GM23248 (cell line): ENCODE measurements around the gene SAMD15. TPM values are rescaled to one million over a fixed set of nuclear protein-coding genes. Genes with fewer than 3 reads are reported as not detected.
A peak's percentile ranks its signal among the peaks of the same experiment; 100 is the strongest.

ENCODE experiments used
- DNase-seq: peaks from one replicate; pipeline ENCODE4 v3.0.0-alpha.2; 2015
- H2AFZ ChIP-seq: fragments of 200-600 bp; sonication (generic); 2 replicates; pipeline ENCODE4 v1.6.1; 2016; ENCODE audit warnings: antibody characterized with exemption
- H3F3A ChIP-seq: fragments of 200-600 bp; sonication (generic); 2 replicates; pipeline ENCODE4 v1.6.1; 2016; ENCODE audit warnings: mild to moderate bottlenecking, antibody characterized with exemption, mixed run types; ENCODE audit not compliant: insufficient read depth
- H3K27ac ChIP-seq: fragments of 200-600 bp; sonication (generic); 2 replicates; pipeline ENCODE4 v1.5.1; 2016; ENCODE audit warnings: mild to moderate bottlenecking
- H3K27me3 ChIP-seq: fragments of 200-600 bp; sonication (generic); replicated peaks from 2 replicates; pipeline ENCODE4 v1.6.1; 2016; ENCODE audit warnings: mild to moderate bottlenecking; ENCODE audit not compliant: insufficient read depth
- H3K36me3 ChIP-seq: fragments of 200-600 bp; sonication (generic); 2 replicates; pipeline ENCODE4 v1.6.1; 2016; ENCODE audit warnings: low read depth, mild to moderate bottlenecking
- H3K4me1 ChIP-seq: fragments of 200-600 bp; sonication (generic); 2 replicates; pipeline ENCODE4 v1.6.1; 2016; ENCODE audit warnings: mild to moderate bottlenecking; ENCODE audit not compliant: insufficient read depth
- H3K4me2 ChIP-seq: fragments of 200-600 bp; sonication (generic); one replicate; pipeline ENCODE4 v1.6.1; 2016; ENCODE audit warnings: mild to moderate bottlenecking; ENCODE audit not compliant: unreplicated experiment
- H3K4me3 ChIP-seq: fragments of 200-600 bp; sonication (generic); 2 replicates; pipeline ENCODE4 v1.5.1; 2016; ENCODE audit warnings: mild to moderate bottlenecking
- H3K79me2 ChIP-seq: fragments of 200-600 bp; sonication (generic); 2 replicates; pipeline ENCODE4 v1.6.1; 2016; ENCODE audit warnings: mild to moderate bottlenecking; ENCODE audit not compliant: insufficient read depth
- H3K9ac ChIP-seq: fragments of 200-600 bp; sonication (generic); 2 replicates; pipeline ENCODE4 v1.6.1; 2016; ENCODE audit warnings: mild to moderate bottlenecking
- H3K9me2 ChIP-seq: fragments of 200-600 bp; sonication (generic); 2 replicates; pipeline ENCODE4 v1.6.1; 2016; ENCODE audit warnings: mixed run types, mild to moderate bottlenecking, moderate library complexity; ENCODE audit not compliant: insufficient read depth
- H3K9me3 ChIP-seq: fragments of 200-600 bp; sonication (generic); one replicate; pipeline ENCODE4 v1.6.1; 2017; ENCODE audit warnings: low read depth
- H4K20me1 ChIP-seq: fragments of 200-600 bp; sonication (generic); 2 replicates; pipeline ENCODE4 v1.6.0; 2016; ENCODE audit not compliant: insufficient read depth
- EZH2 ChIP-seq: fragments of 200-600 bp; sonication (generic); IDR thresholded peaks from 2 replicates; pipeline ENCODE4 v1.6.1; 2018; ENCODE audit warnings: antibody characterized with exemption, mild to moderate bottlenecking; ENCODE audit not compliant: insufficient read depth, poor library complexity, severe bottlenecking
- EZH2phosphoT487 ChIP-seq: fragments of 200-600 bp; sonication (generic); IDR thresholded peaks from 2 replicates; pipeline ENCODE4 v1.6.1; 2018; ENCODE audit warnings: antibody characterized with exemption, moderate library complexity, mild to moderate bottlenecking, low read depth; ENCODE audit not compliant: insufficient read depth
- WGBS, 2 experiments: methylation state at CpG; one replicate each; pipeline ENCODE4 v1.1.6; 2015 to 2017; ENCODE audit warnings: low lambda C conversion rate in 2 of 2, low coverage in 1 of 2; ENCODE audit errors: missing lambda C conversion rate in 2 of 2; 5-methylcytosine and 5-hydroxymethylcytosine counted together
- in situ Hi-C: fragments of 300-500 bp; cut with MboI; formaldehyde crosslinking; loops from 2 replicates; pipeline ENCODE4 v1.15.0; 2020
- polyA plus RNA-seq: library from polyadenylated mRNA; unstranded; fragments of >200 nt; fragmentation: Nextera tagmentation; extraction: Ambion mirVana; gene quantifications from 2 replicates; pipeline ENCODE4 v1.2.1, GENCODE V29; 2016
- total RNA-seq: library from RNA; depleted of rRNA; stranded (reverse); fragments of >200 nt; shearing (Covaris generic); gene quantifications from 2 replicates; pipeline ENCODE4 v1.2.3, GENCODE V29; 2014

Gene SAMD15
- total and polyA plus RNA-seq, 2 experiments from 2014 or later = 0.95 to 1.4 TPM

DNA sequence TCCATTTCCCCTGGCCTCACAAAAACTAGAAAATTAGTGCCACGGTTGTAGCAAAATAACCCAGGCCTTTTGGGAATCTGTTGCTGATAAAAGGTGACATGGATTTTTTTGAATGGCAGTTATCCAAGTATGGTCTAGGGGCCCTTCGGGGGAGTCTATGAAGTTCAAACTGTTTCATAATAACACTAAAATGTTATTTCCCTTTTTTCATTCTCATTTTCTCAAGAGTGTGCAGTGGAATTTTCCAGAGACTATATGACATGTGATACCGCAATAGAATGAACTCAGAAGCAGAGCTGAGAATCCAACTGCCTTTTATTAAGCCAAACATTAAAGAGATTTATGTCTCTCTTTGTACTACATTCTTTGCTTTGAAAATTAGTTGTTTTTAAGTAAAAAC, 29.4 kb upstream of the SAMD15 start:
- 51 to 56% methylated on average over 3 of the region's 3 CpGs for WGBS, 2 experiments
- H3K79me2 ChIP-seq = no peaks in the 10 kb centered on the region
- H3K4me2 ChIP-seq = no peak overlapping the region
- no peak overlapping the region for H2AFZ ChIP-seq
- in situ Hi-C loops = no loop called here
- H3K9me2 ChIP-seq = no peaks in the 10 kb centered on the region
- no peaks in the 10 kb centered on the region for H3K9me3 ChIP-seq
- no peak overlapping the region for H3K9ac ChIP-seq
- H3F3A ChIP-seq = no peaks in the 10 kb centered on the region
- TF ChIP-seq EZH2phosphoT487 (no peak), EZH2 (no peak)
- H3K27me3 ChIP-seq = no peaks in the 10 kb centered on the region
- H3K36me3 ChIP-seq = peaks cover 7% of the 10 kb centered on the region; the same call in 1 of the 2 replicates
- H3K4me3 ChIP-seq = no peak overlapping the region
- H3K27ac ChIP-seq = no peak overlapping the region
- H3K4me1 ChIP-seq = no peaks in the 10 kb centered on the region
- no peak for DNase-seq
- H4K20me1 ChIP-seq = no peaks in the 10 kb centered on the region

DNA sequence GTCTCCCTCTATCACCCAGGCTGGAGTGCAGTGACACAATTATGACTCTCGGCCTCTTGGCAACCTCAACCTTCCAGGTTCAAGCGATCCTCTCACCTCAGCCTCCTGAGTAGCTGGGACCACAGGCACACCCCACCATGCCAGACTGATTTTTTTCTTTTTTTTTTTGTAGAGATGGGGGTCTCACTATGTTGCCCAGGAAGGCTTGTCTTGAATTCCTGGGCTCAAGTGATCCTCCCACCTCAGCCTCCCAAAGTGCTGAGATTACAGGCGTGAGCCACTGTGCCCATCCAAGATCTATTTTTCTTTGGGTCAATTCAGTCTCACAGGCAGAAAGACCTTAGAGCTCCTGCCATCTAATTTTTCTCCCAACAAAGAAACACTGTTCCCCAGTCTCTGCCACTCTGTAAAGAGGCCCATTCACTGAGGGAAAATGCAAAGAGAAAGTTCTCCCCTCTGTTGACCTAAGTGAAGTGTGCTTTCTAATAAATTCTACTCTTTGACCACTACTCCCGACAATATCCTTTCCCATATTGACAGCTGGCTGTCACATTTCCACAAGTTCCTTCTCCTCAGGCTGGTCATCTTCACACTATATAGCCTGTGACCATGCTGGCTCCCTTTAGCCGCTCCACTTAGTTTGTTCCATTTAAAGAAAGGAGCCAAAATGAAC, 23.6 kb upstream of the SAMD15 start:
- H3K9me2 ChIP-seq = no peaks in the 10 kb centered on the region
- H2AFZ ChIP-seq = no peak overlapping the region
- H3K9ac ChIP-seq = no peak overlapping the region
- no peaks in the 10 kb centered on the region for H3K9me3 ChIP-seq
- H3F3A ChIP-seq = no peaks in the 10 kb centered on the region
- no peaks in the 10 kb centered on the region for H3K27me3 ChIP-seq
- peaks cover 7% of the 10 kb centered on the region; the same call in 1 of the 2 replicates for H3K36me3 ChIP-seq
- DNase-seq = no peak
- H3K4me3 ChIP-seq = no peak overlapping the region
- no peaks in the 10 kb centered on the region for H4K20me1 ChIP-seq
- no peaks in the 10 kb centered on the region for H3K79me2 ChIP-seq
- no peaks in the 10 kb centered on the region; the same call in 1 of the 2 replicates for H3K4me1 ChIP-seq
- no peak overlapping the region for H3K27ac ChIP-seq
- H3K4me2 ChIP-seq = no peak overlapping the region
- TF ChIP-seq EZH2phosphoT487 (no peak), EZH2 (no peak)
- in situ Hi-C loops = no loop called here
- WGBS, 2 experiments = 94 to 96% methylated on average over 5 of the region's 5 CpGs

DNA sequence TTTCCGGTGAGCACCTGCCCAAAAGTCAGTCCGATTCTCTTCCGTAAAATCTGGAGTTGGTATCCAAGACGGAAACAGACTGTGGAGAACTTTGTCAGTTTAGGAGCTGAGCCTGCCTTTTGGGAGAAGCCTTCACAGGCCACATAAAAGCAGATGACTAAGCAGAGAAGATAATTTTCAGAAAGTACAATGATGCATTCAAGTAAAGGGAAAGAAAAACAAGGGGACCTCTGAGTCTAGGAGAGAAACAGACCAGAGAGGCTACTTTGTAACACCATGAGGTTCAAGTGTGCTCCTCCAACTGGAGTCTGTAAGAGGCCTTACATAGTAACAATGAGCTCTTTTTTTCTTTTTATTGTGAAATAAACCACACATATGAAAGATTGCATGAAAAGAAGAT, 21.4 kb upstream of the SAMD15 start:
- Histone ChIP-seq H3K4me2 (no peak overlapping the region), H3K4me3 (no peak overlapping the region), H3K79me2 (no peaks in the 10 kb centered on the region), H3K27ac (no peak overlapping the region), H3K36me3 (no peaks in the 10 kb centered on the region), H3K4me1 (no peaks in the 10 kb centered on the region; the same call in 1 of the 2 replicates), H3K9ac (no peak overlapping the region), H3K9me3 (no peaks in the 10 kb centered on the region), H3K27me3 (no peaks in the 10 kb centered on the region), H3F3A (no peaks in the 10 kb centered on the region), H4K20me1 (no peaks in the 10 kb centered on the region), H2AFZ (no peak overlapping the region), H3K9me2 (no peaks in the 10 kb centered on the region)
- 97 to 98% methylated on average over 4 of the region's 4 CpGs for WGBS, 2 experiments
- TF ChIP-seq EZH2 (no peak), EZH2phosphoT487 (no peak)
- in situ Hi-C loops = no loop called here
- DNase-seq = peak; percentile 20

DNA sequence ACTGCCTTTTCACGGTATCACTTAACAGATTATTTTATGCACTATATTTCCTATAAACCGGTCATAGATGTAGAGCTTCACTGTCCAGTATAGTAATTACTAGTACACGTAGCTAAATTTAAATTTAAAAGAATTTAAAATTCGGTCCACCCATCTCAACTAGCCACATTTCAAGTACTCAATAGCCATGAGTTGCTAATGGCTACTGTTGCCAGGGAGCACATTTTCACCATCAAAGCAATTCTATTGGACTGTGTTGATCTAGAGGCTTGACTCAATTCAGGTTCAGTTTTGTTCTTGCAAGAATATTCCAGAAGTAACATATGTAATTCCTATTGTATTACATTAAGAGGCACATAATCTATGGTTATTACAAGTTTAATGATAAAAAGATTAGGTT, 20.3 kb upstream of the SAMD15 start:
- H3F3A ChIP-seq = no peaks in the 10 kb centered on the region
- TF ChIP-seq EZH2phosphoT487 = no peak
- TF ChIP-seq EZH2 = no peak
- H3K4me1 ChIP-seq = no peaks in the 10 kb centered on the region; the same call in 1 of the 2 replicates
- no peaks in the 10 kb centered on the region for H3K27me3 ChIP-seq
- no peak overlapping the region for H3K4me2 ChIP-seq
- no peaks in the 10 kb centered on the region for H3K9me2 ChIP-seq
- no peak overlapping the region for H3K9ac ChIP-seq
- H3K9me3 ChIP-seq = no peaks in the 10 kb centered on the region
- WGBS, 2 experiments = 95 to 96% methylated on average over 4 of the region's 4 CpGs
- 0 out of 2 replicates have a peak, but pooled peaks cover 10% of the 10 kb centered on the region for H3K79me2 ChIP-seq
- H3K27ac ChIP-seq = no peak overlapping the region
- no peak overlapping the region for H2AFZ ChIP-seq
- no peak for DNase-seq
- no peak overlapping the region for H3K4me3 ChIP-seq
- in situ Hi-C loops = no loop called here
- no peaks in the 10 kb centered on the region for H4K20me1 ChIP-seq
- no peaks in the 10 kb centered on the region for H3K36me3 ChIP-seq
